Right renal pelvis (tissue), 4 donors: ENCODE measurements around the gene RABEPK. TPM values are rescaled to one million over a fixed set of nuclear protein-coding genes. Genes with fewer than 3 reads are reported as not detected.

Experiments used
- polyA plus RNA-seq, 4 donors: library from polyadenylated mRNA; unstranded; fragments of 120-200 nt; gene quantifications; one replicate each; pipeline ENCODE4 v1.2.1, GENCODE V29; 2013; ENCODE audit not compliant: insufficient read length in 4 of 4

RABEPK gene
- polyA plus RNA-seq, 4 donors: 20.9 to 23.2 (median 21.9) TPM

Other genes with a start within 250 kb of the RABEPK start
- gene SCAI, start 57.0 kb upstream of the RABEPK start, polyA plus RNA-seq: 10 to 100 TPM in 3 of 4 donors, 1 to 10 TPM in 1; 8.9 to 12.4 (median 11.0) TPM
- gene PPP6C, start 10.7 kb upstream of the RABEPK start, polyA plus RNA-seq: 10 to 100 TPM; 52.4 to 65.2 (median 62.5) TPM
- 100 to 1,000 TPM; 404 to 466 (median 435) TPM for gene HSPA5, start 40.8 kb downstream of the RABEPK start, polyA plus RNA-seq
- 10 to 100 TPM; 27.3 to 31.7 (median 29.5) TPM for gene GAPVD1, start 61.3 kb downstream of the RABEPK start, polyA plus RNA-seq